Measurements from ENCODE around the gene GPR31. TPM values are rescaled to one million over a fixed set of nuclear protein-coding genes. Genes with fewer than 3 reads are reported as not detected.

Gene GPR31
- total RNA-seq, 1 donor from 2014 or later = not detected

DNA sequence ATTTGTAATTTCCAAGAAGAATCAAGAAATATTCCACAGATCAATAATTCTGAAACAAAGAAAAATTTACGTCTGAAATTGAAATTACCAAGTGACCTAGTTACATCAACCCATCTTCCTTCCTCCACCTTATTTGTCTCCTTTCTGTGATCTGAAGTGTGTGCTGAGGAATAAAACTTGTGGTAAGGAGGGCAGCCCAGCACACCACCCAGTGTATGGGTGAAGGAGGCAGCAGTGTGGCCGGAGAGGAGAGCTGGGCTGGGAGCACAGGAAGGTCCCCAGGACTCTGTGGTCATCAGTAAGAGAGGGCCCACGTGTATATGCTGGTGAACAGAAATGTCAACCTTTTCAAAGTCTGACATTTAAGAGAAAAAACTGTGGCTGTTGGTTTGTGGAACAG is 46.2 kb downstream of the GPR31 start:
- H3K36me3 ChIP-seq (ENCODE audit: control insufficient read depth, insufficient read depth, low read length) = no peaks in the 10 kb centered on the region
- H3K27me3 ChIP-seq (ENCODE audit: control insufficient read depth, insufficient read depth, low read length) = peaks cover 20% of the 10 kb centered on the region
- TF ChIP-seq, protein P1, sequence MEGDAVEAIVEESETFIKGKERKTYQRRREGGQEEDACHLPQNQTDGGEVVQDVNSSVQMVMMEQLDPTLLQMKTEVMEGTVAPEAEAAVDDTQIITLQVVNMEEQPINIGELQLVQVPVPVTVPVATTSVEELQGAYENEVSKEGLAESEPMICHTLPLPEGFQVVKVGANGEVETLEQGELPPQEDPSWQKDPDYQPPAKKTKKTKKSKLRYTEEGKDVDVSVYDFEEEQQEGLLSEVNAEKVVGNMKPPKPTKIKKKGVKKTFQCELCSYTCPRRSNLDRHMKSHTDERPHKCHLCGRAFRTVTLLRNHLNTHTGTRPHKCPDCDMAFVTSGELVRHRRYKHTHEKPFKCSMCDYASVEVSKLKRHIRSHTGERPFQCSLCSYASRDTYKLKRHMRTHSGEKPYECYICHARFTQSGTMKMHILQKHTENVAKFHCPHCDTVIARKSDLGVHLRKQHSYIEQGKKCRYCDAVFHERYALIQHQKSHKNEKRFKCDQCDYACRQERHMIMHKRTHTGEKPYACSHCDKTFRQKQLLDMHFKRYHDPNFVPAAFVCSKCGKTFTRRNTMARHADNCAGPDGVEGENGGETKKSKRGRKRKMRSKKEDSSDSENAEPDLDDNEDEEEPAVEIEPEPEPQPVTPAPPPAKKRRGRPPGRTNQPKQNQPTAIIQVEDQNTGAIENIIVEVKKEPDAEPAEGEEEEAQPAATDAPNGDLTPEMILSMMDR (IDR thresholded peaks at IDR 0.05; ENCODE audit: insufficient read depth, low read length, poor library complexity, severe bottlenecking) = no peak
- H3K4me3 ChIP-seq (ENCODE audit: low read depth, low read length) = no peak overlapping the region
- DNase-seq (ENCODE audit: low read depth) = no peak

DNA sequence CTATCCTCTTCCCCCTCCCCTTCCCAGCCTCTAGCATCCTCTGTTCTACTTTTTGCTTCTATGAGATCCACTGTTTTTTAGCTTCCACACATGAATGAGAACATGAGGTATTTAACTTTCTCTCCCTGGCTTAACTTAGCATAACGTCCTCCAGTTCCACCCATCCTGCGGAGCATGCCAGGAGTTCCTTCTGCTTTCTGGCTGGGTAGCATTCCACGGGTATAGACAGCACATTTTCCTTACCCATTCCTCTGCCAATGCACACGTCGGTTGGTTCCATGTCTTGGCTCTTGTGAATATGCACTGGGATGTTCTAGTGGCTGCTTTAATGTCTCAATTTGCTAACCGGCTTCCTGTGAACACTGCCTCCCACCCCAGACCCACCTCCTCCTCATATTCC is 48.1 kb downstream of the GPR31 start:
- no peak for DNase-seq (ENCODE audit: low read depth)
- peaks cover 14% of the 10 kb centered on the region for H3K27me3 ChIP-seq (ENCODE audit: control insufficient read depth, insufficient read depth, low read length)
- TF ChIP-seq, protein P1 (IDR thresholded peaks at IDR 0.05; ENCODE audit: insufficient read depth, low read length, poor library complexity, severe bottlenecking) = no peak
- H3K4me3 ChIP-seq (ENCODE audit: low read depth, low read length) = no peak overlapping the region
- H3K36me3 ChIP-seq (ENCODE audit: control insufficient read depth, insufficient read depth, low read length) = no peaks in the 10 kb centered on the region

DNA sequence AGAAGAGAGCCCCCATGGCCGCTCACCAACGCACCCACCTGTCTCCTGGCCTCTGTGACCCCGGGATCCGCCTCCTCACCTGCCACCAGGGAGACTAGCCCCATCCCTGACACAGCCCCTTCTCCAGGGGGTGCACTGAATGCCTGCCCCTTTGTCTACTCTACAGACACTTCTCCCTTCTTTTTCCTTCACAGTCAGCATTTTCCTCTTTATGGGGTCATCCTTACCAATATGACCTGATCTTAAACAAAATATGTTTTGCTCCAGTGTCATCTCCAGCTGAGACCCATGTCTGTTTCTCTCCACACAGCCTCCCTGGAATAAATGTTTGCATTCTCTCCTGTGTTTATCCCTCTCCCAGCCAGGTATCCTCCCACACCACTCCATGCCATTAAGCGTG is 49.5 kb downstream of the GPR31 start:
- DNase-seq (ENCODE audit: low read depth) = no peak
- Histone ChIP-seq H3K27me3 (ENCODE audit: control insufficient read depth, insufficient read depth, low read length) (peaks cover 4% of the 10 kb centered on the region), H3K36me3 (ENCODE audit: control insufficient read depth, insufficient read depth, low read length) (no peaks in the 10 kb centered on the region), H3K4me3 (ENCODE audit: low read depth, low read length) (no peak overlapping the region)
- TF ChIP-seq, protein P1 (IDR thresholded peaks at IDR 0.05; ENCODE audit: insufficient read depth, low read length, poor library complexity, severe bottlenecking) = no peak

DNA sequence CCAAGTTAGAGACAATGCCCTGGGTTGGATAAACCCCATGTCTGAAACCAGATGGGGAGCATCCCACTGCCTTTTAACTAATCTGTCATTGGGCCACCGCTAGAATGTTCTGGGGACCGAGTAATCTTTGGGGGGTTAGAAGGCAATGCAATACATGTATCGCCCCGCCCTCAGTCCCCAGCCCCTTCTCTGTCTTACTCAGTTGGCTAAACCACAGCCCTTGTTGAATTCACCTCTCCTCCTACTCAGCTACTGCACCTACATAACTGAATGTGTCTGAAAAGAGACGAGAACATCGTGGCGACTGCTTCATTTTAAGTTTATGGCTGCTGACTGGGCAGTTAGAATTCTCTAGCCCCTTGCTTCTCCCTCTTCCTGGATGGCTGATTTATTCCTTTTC is 50.0 kb downstream of the GPR31 start:
- Histone ChIP-seq H3K4me3 (ENCODE audit: low read depth, low read length) (no peak overlapping the region), H3K36me3 (ENCODE audit: control insufficient read depth, insufficient read depth, low read length) (no peaks in the 10 kb centered on the region), H3K27me3 (ENCODE audit: control insufficient read depth, insufficient read depth, low read length) (peaks cover 2% of the 10 kb centered on the region)
- no peak for DNase-seq (ENCODE audit: low read depth)
- TF ChIP-seq, protein P1 (IDR thresholded peaks at IDR 0.05; ENCODE audit: insufficient read depth, low read length, poor library complexity, severe bottlenecking) = no peak

DNA sequence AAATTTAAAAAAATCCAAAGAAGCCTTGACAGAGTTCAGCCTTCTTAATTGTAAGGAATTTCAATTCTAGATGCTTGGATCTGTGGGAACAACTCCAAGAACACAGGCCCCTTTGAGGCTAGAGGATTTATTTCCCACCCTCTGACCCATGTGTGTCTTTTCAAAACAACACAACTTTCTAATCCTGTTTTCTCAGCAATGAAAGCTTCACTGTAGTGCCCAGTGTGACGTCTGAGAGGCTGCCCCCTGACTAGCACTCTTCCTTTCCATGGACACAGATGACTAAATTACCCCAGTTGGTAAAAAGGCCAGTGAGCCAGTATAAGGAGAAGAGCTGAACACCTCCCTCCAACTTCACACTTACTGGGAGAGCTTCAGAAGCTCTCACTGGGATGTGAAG is 51.4 kb downstream of the GPR31 start:
- TF ChIP-seq, protein P1 (IDR thresholded peaks at IDR 0.05; ENCODE audit: insufficient read depth, low read length, poor library complexity, severe bottlenecking) = no peak
- H3K36me3 ChIP-seq (ENCODE audit: control insufficient read depth, insufficient read depth, low read length) = no peaks in the 10 kb centered on the region
- H3K4me3 ChIP-seq (ENCODE audit: low read depth, low read length) = no peak overlapping the region
- DNase-seq (ENCODE audit: low read depth) = no peak
- H3K27me3 ChIP-seq (ENCODE audit: control insufficient read depth, insufficient read depth, low read length) = no peaks in the 10 kb centered on the region

Other genes starting within 250 kb of the GPR31 start
- 113 and 139 TPM in 2 replicates for gene RNASET2, start 201.4 kb downstream of the GPR31 start, total RNA-seq
- gene CEP43, start 158.6 kb downstream of the GPR31 start, total RNA-seq = 13.8 and 21.1 TPM in 2 replicates
- gene CCR6, start 34.9 kb downstream of the GPR31 start, total RNA-seq = 0.41 TPM in 1 of 2 replicates, not detected in the other
- gene UNC93A, start 133.3 kb upstream of the GPR31 start, total RNA-seq = not detected in 2 replicates
- gene TTLL2, start 167.1 kb upstream of the GPR31 start, total RNA-seq = not detected in 2 replicates